SH-SY5Y (cell line): ENCODE results near the gene RERE.

Source experiments
- GATA2 ChIP-seq: IDR thresholded peaks from 2 replicates; pipeline ENCODE4 v1.6.1; 2011; ENCODE audit warnings: mild to moderate bottlenecking, low read depth, low read length
- GATA3 ChIP-seq: IDR thresholded peaks from 2 replicates; pipeline ENCODE4 v1.6.1; 2011; ENCODE audit warnings: low read depth, mild to moderate bottlenecking, low read length, moderate library complexity

- TF ChIP-seq GATA2, result no peak
- no peak for TF ChIP-seq GATA3
Measured at GRCh38 chr1:8325771-8326170, 491.7 kb downstream of the RERE start.
